IMR-90 (cell line): ENCODE results near the gene IL19. TPM values are rescaled to one million over a fixed set of nuclear protein-coding genes. Genes with fewer than 3 reads are reported as not detected.
A peak's percentile ranks its signal among the peaks of the same experiment; 100 is the strongest.

Experiments
- ATAC-seq: fragments of 200-7000 bp; cut with Tn5 transposase; 2 replicates; pipeline ENCODE4 v1.9.1; 2020; ENCODE audit warnings: low read depth, mild to moderate bottlenecking, moderate library complexity
- BruUV-seq: library from RNA; stranded (reverse); fragments of 400-500 nt; replicated peaks from 2 replicates; lab custom pipeline; 2021; lab: Mats Ljungman, UMichigan
- CTCF ChIA-PET: fragments of 300-600 bp; formaldehyde crosslinking; extraction: SDS; loops from one replicate; lab custom pipeline; 2021; ENCODE audit warnings: antibody characterized with exemption; lab: Yijun Ruan, JAX
- POLR2A ChIA-PET: fragments of 300-600 bp; sonication (Branson Sonifier 250); formaldehyde crosslinking; loops from one replicate; lab custom pipeline; 2022; ENCODE audit warnings: antibody characterized with exemption; ENCODE audit not compliant: unreplicated experiment; lab: Charles Lee
- DNase-seq: peaks from one replicate; pipeline ENCODE4 v3.0.0; 2013
- H2AFZ ChIP-seq: replicated peaks from 2 replicates; pipeline ENCODE3; 2013; ENCODE audit warnings: low read length, mild to moderate bottlenecking; ENCODE audit not compliant: poor library complexity
- H2AK5ac ChIP-seq: 2 replicates; pipeline ENCODE4 v1.6.1; 2013; ENCODE audit warnings: low read depth, low read length, inconsistent platforms
- H2AK9ac ChIP-seq: replicated peaks from 2 replicates; pipeline ENCODE3; 2013; ENCODE audit warnings: mild to moderate bottlenecking, low read depth, low read length, moderate library complexity; ENCODE audit not compliant: poor library complexity
- H2BK120ac ChIP-seq: 2 replicates; pipeline ENCODE4 v1.6.1; 2013; ENCODE audit warnings: low read depth, low read length, inconsistent platforms
- H2BK15ac ChIP-seq: 3 replicates; pipeline ENCODE4 v1.6.1; 2013; ENCODE audit warnings: low read depth, low read length, inconsistent platforms
- H2BK20ac ChIP-seq: 2 replicates; pipeline ENCODE4 v1.6.1; 2013; ENCODE audit warnings: low read depth, mild to moderate bottlenecking, inconsistent platforms, low read length, moderate library complexity
- H2BK5ac ChIP-seq: 2 replicates; pipeline ENCODE4 v1.6.1; 2013; ENCODE audit warnings: mild to moderate bottlenecking, low read depth, low read length, inconsistent platforms; ENCODE audit not compliant: poor library complexity, severe bottlenecking
- H3K14ac ChIP-seq: replicated peaks from 2 replicates; pipeline ENCODE4 v1.6.1; 2013; ENCODE audit warnings: low read depth, low read length, inconsistent platforms
- H3K18ac ChIP-seq: 2 replicates; pipeline ENCODE4 v1.6.1; 2013; ENCODE audit warnings: low read depth, low read length, control low read depth
- H3K23ac ChIP-seq: 2 replicates; pipeline ENCODE4 v1.6.1; 2013; ENCODE audit warnings: low read depth, low read length, inconsistent platforms
- H3K27ac ChIP-seq: 2 replicates; pipeline ENCODE4 v1.5.1; 2013; ENCODE audit warnings: mild to moderate bottlenecking, control low read depth, low read length; ENCODE audit not compliant: insufficient read depth
- H3K27me3 ChIP-seq: 2 replicates; pipeline ENCODE4 v1.6.1; 2013; ENCODE audit warnings: low read length; ENCODE audit not compliant: control insufficient read depth, insufficient read depth
- H3K36me3 ChIP-seq: 2 replicates; pipeline ENCODE4 v1.6.1; 2013; ENCODE audit warnings: low read length, mixed read lengths; ENCODE audit not compliant: control insufficient read depth, insufficient read depth
- H3K4ac ChIP-seq: 2 replicates; pipeline ENCODE4 v1.6.1; 2013; ENCODE audit warnings: low read depth, low read length, inconsistent platforms
- H3K4me1 ChIP-seq: 2 replicates; pipeline ENCODE4 v1.6.1; 2013; ENCODE audit warnings: low read length, mixed read lengths; ENCODE audit not compliant: control insufficient read depth, insufficient read depth
- H3K4me2 ChIP-seq: 2 replicates; pipeline ENCODE4 v1.6.1; 2013; ENCODE audit warnings: low read depth, mild to moderate bottlenecking, control low read depth, low read length, moderate library complexity
- H3K4me3 ChIP-seq: 2 replicates; pipeline ENCODE4 v1.5.1; 2013; ENCODE audit warnings: low read depth, mild to moderate bottlenecking, control low read depth, low read length, moderate library complexity; ENCODE audit not compliant: insufficient read depth
- H3K56ac ChIP-seq: 2 replicates; pipeline ENCODE4 v1.6.1; 2013; ENCODE audit warnings: low read length, inconsistent platforms; ENCODE audit not compliant: insufficient read depth; ENCODE audit errors: extremely low read depth
- H3K79me1 ChIP-seq, 2 experiments: 2 replicates each; pipeline ENCODE4 v1.6.1; 2013; ENCODE audit warnings: low read length in 2 of 2, inconsistent platforms in 1 of 2, low read depth in 1 of 2
- H3K9ac ChIP-seq: 2 replicates; pipeline ENCODE4 v1.6.1; 2013; ENCODE audit warnings: low read depth, low read length, control low read depth
- H3K9me1 ChIP-seq: 2 replicates; pipeline ENCODE4 v1.6.1; 2013; ENCODE audit warnings: low read length, inconsistent platforms; ENCODE audit not compliant: insufficient read depth
- H3K9me3 ChIP-seq: 2 replicates; pipeline ENCODE4 v1.6.1; 2013; ENCODE audit warnings: low read length; ENCODE audit not compliant: control insufficient read depth, insufficient read depth
- H4K20me1 ChIP-seq: 2 replicates; pipeline ENCODE4 v1.6.1; 2013; ENCODE audit warnings: low read length, inconsistent platforms; ENCODE audit not compliant: insufficient read depth
- H4K5ac ChIP-seq: 2 replicates; pipeline ENCODE4 v1.6.1; 2013; ENCODE audit warnings: mild to moderate bottlenecking, low read depth, low read length, control low read depth
- H4K8ac ChIP-seq, 2 experiments: 2 replicates each; pipeline ENCODE4 v1.6.1; 2013; ENCODE audit warnings: low read depth in 2 of 2, low read length in 2 of 2, control low read depth in 1 of 2, inconsistent platforms in 1 of 2
- H4K91ac ChIP-seq: 2 replicates; pipeline ENCODE4 v1.6.1; 2013; ENCODE audit warnings: low read depth, low read length, inconsistent platforms; ENCODE audit not compliant: insufficient read depth
- CEBPB ChIP-seq: IDR thresholded peaks from 2 replicates; pipeline ENCODE4 v1.6.1; 2012; ENCODE audit warnings: low read depth, low read length, improper control_type of control experiment
- CHD1 ChIP-seq: IDR thresholded peaks from 2 replicates; pipeline ENCODE4 v1.6.1; 2012; ENCODE audit warnings: low read depth, low read length, improper control_type of control experiment
- ELK1 ChIP-seq: fragments of 150-350 bp; IDR thresholded peaks from 2 replicates; pipeline ENCODE4 v1.6.1; 2016; ENCODE audit warnings: low read depth, mild to moderate bottlenecking, low read length, moderate library complexity, borderline replicate concordance
- FOS ChIP-seq: fragments of 150-350 bp; IDR thresholded peaks from 2 replicates; pipeline ENCODE4 v1.6.1; 2016; ENCODE audit warnings: low read depth, low read length
- MAZ ChIP-seq: IDR thresholded peaks from 2 replicates; pipeline ENCODE4 v1.6.1; 2012; ENCODE audit warnings: low read depth, mild to moderate bottlenecking, low read length, improper control_type of control experiment, moderate library complexity, borderline replicate concordance
- MXI1 ChIP-seq: IDR thresholded peaks from 2 replicates; pipeline ENCODE4 v1.6.1; 2012; ENCODE audit warnings: low read depth, mild to moderate bottlenecking, low read length, moderate library complexity, borderline replicate concordance
- POLR2A ChIP-seq: IDR thresholded peaks from 2 replicates; pipeline ENCODE4 v1.6.1; 2012; ENCODE audit warnings: mild to moderate bottlenecking, low read depth, low read length
- RAD21 ChIP-seq: IDR thresholded peaks from 2 replicates; pipeline ENCODE4 v1.6.1; 2012; ENCODE audit warnings: low read length, improper control_type of control experiment
- WGBS, 2 experiments: methylation state at CpG; one replicate each; pipeline versions ENCODE4 v1.1.5 to v1.1.7; 2013; ENCODE audit warnings: missing lambda C conversion rate in 2 of 2; ENCODE audit not compliant: insufficient read length in 1 of 2; ENCODE audit errors: extremely low coverage in 2 of 2; 5-methylcytosine and 5-hydroxymethylcytosine counted together
- dilution Hi-C: fragments of 300-500 bp; cut with HindIII; formaldehyde crosslinking; loops from one replicate; pipeline ENCODE4 v1.14.3; 2018; ENCODE audit warnings: low sequenced_read_pairs; ENCODE audit not compliant: unreplicated experiment
- in situ Hi-C: fragments of 300-500 bp; cut with MboI; formaldehyde crosslinking; loops from 3 replicates; pipeline ENCODE4 v1.14.3; 2019; ENCODE audit warnings: low sequenced_read_pairs, inconsistent platforms, mixed read lengths
- intact Hi-C: fragments of 100-400 bp; cut with micrococcal nuclease; formaldehyde crosslinking; loops from 2 replicates; pipeline ENCODE4 v1.10.0; 2022
- polyA plus RNA-seq, 3 experiments: library from polyadenylated mRNA; depleted of rRNA; stranded (reverse); fragments of >200 nt; gene quantifications; 2 replicates each; pipeline ENCODE4 v1.2.3, GENCODE V29; 2012; ENCODE audit warnings: low replicate concordance in 1 of 3
- total RNA-seq: library from RNA; depleted of rRNA; stranded (reverse); fragments of >200 nt; gene quantifications from 2 replicates; pipeline ENCODE4 v1.2.3, GENCODE V29; 2012

IL19 gene
- total and polyA plus RNA-seq, 2 of the 4 experiments (the other 2 are of a cell fraction), result not detected

- peak overlapping the region in 1 of 2 experiments; percentile 60; a peak in 1 of 4 replicates for H4K8ac ChIP-seq
- no peak overlapping the region for H3K23ac ChIP-seq
- dilution Hi-C loops, result no loop called here
- peak overlapping the region; percentile 15; the same call in 1 of the 3 replicates for H2BK15ac ChIP-seq
- peaks cover 16% of the 10 kb centered on the region; the same call in 1 of the 2 replicates for H3K9me1 ChIP-seq
- H3K9ac ChIP-seq, result no peak overlapping the region
- no peak overlapping the region for H3K18ac ChIP-seq
- peaks cover 5% of the 10 kb centered on the region for H3K4me1 ChIP-seq
- in situ Hi-C loops, result no loop called here
- no peaks in the 10 kb centered on the region for H3K36me3 ChIP-seq
- H3K27ac ChIP-seq, result no peak overlapping the region
- H3K9me3 ChIP-seq, result no peaks in the 10 kb centered on the region
- H3K56ac ChIP-seq, result no peak overlapping the region
- peak overlapping the region; percentile 23 for H2AK9ac ChIP-seq
- WGBS, 2 experiments, result 83% methylated on average over 4 of the region's 16 CpGs; no CpG with 5 or more reads in 1 of the 2 experiments
- ATAC-seq, result no peak
- peak overlapping the region; percentile 65 for H2AK5ac ChIP-seq
- H2BK20ac ChIP-seq, result peak overlapping the region; percentile 72
- no peaks in the 10 kb centered on the region for H3K27me3 ChIP-seq
- H3K4me2 ChIP-seq, result no peak overlapping the region
- TF ChIP-seq MXI1 (no peak), MAZ (no peak), CEBPB (no peak), CHD1 (no peak), ELK1 (no peak), RAD21 (no peak), POLR2A (no peak), FOS (no peak)
- peak overlapping the region; percentile 35 for H2AFZ ChIP-seq
- H3K14ac ChIP-seq, result peak overlapping the region; percentile 80
- intact Hi-C loops, result no loop called here
- H3K4me3 ChIP-seq, result no peak overlapping the region
- DNase-seq, result peak; percentile 45
- ChIA-PET POLR2A (interaction anchor here (0.7 kb wide), 1 partner anchor 25 kb away, joined by 7 read pairs; no protein-coding TSS in a partner anchor), CTCF (no interaction called here)
- BruUV-seq, result no TSS peak
- H4K5ac ChIP-seq, result no peak overlapping the region
- peak overlapping the region; percentile 87 for H3K4ac ChIP-seq
- no peaks in the 10 kb centered on the region for H3K79me1 ChIP-seq
- H4K20me1 ChIP-seq, result no peaks in the 10 kb centered on the region
- H2BK120ac ChIP-seq, result peak overlapping the region; percentile 66
- no peak overlapping the region for H2BK5ac ChIP-seq
- peak overlapping the region; percentile 24; the same call in 1 of the 2 replicates for H4K91ac ChIP-seq
These were observed 22.5 kb downstream of the IL19 start for GRCh38 chr1:206792939-206793607.
